Stimulated activated CD4-positive, alpha-beta T cell treated with anti-CD3 and anti-CD28 coated beads, Interleukin-1b, Interleukin-23, amount 100 ng/mL, for 24 hours (primary cell): ENCODE data around the gene PPP4R2.

Experiments used
- DNase-seq, 4 experiments: peaks; one replicate each; pipeline ENCODE4 v3.0.0-alpha.2; 2020; ENCODE audit warnings: low read depth in 4 of 4, low spot score in 1 of 4

The PPP4R2 gene

GRCh38 chr3:72996473-72997333, at the start of gene PPP4R2:
Gene PPP4R2 (plus strand): TSS chr3:72996811. CDS start chr3:72997038, 227 bp downstream.
- peak; percentile 71 to 86 (median 80) for DNase-seq

- no peak for DNase-seq
Observed at GRCh38 chr3:72947715-72948490, 48.7 kb upstream of the PPP4R2 start.

GRCh38 chr3:72949016-72949415, 47.6 kb upstream of the PPP4R2 start:
- no peak for DNase-seq

- no peak for DNase-seq
Observed at GRCh38 chr3:72950372-72950771, 46.2 kb upstream of the PPP4R2 start.

GRCh38 chr3:72950801-72951200, 45.8 kb upstream of the PPP4R2 start:
- no peak for DNase-seq

GRCh38 chr3:72951259-72951722, 45.3 kb upstream of the PPP4R2 start:
- DNase-seq: no peak

GRCh38 chr3:72953325-72953956, 43.2 kb upstream of the PPP4R2 start:
- DNase-seq: no peak

GRCh38 chr3:72957297-72957696, 39.3 kb upstream of the PPP4R2 start:
- DNase-seq: no peak

- no peak for DNase-seq
Observed at GRCh38 chr3:72959336-72959735, 37.3 kb upstream of the PPP4R2 start.

GRCh38 chr3:72960812-72961518, 35.6 kb upstream of the PPP4R2 start:
- DNase-seq: no peak

GRCh38 chr3:72961752-72962151, 34.9 kb upstream of the PPP4R2 start:
- DNase-seq: no peak

- DNase-seq: no peak
Observed at GRCh38 chr3:72962317-72962716, 34.3 kb upstream of the PPP4R2 start.

GRCh38 chr3:72964633-72965032, 32.0 kb upstream of the PPP4R2 start:
- DNase-seq: no peak

GRCh38 chr3:72968266-72968664, 28.3 kb upstream of the PPP4R2 start:
- DNase-seq: no peak

- no peak for DNase-seq
Observed at GRCh38 chr3:72969766-72970165, 26.8 kb upstream of the PPP4R2 start.

GRCh38 chr3:72970942-72971341, 25.7 kb upstream of the PPP4R2 start:
- DNase-seq: no peak

GRCh38 chr3:72972706-72973030, 23.9 kb upstream of the PPP4R2 start:
- no peak for DNase-seq

GRCh38 chr3:72973031-72973723, 23.4 kb upstream of the PPP4R2 start:
- DNase-seq: no peak

- no peak for DNase-seq
Observed at GRCh38 chr3:72973786-72974185, 22.8 kb upstream of the PPP4R2 start.

GRCh38 chr3:72974956-72975355, 21.7 kb upstream of the PPP4R2 start:
- no peak for DNase-seq
